Measurements from ENCODE around the gene KLHL7.
"Not testable (repeated sequence)": the region's sequence is repeated elsewhere in the genome, so short reads cannot be mapped to it uniquely, and the experiment has no call there.

Gene KLHL7

DNA sequence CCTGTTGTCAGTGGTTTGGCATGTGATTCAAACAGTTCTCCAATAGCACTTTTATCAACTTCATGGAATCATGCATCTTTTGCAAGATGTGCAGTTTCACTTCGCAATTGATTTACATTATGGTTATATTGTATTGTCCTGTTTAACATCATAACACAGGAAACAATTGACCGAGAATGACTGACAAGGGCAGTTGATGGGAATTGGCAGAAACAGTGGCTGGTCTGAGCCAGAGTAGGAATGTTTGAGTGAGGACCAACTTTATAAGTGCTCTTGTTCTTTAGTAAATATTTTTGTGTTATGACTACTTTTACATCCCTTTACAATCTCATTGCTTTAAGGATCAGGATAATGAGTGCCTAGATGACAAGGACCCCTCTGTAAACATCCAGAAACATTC lies 2.2 kb downstream of the KLHL7 start:
- no peak for DNase-seq (ENCODE audit: low read depth)

DNA sequence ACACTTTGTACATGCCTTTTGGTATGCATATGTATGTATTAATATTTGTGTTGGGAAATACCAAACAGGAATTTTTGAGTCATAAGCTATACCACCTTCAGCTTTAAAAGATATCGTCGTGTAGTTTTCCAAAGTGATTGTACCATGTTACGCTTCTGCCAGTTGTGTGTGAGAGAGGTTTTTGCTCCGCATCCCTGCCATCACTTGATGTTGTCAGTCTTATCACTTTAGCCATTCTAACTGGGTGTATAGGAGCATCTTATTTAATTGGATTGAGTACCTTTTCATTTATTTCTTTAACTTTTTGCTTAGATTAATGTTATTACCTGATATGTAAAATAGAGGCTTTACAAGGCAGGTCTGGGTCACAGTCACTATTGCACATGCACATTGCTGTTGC lies 3.4 kb downstream of the KLHL7 start:
- DNase-seq (ENCODE audit: low read depth): no peak

DNA sequence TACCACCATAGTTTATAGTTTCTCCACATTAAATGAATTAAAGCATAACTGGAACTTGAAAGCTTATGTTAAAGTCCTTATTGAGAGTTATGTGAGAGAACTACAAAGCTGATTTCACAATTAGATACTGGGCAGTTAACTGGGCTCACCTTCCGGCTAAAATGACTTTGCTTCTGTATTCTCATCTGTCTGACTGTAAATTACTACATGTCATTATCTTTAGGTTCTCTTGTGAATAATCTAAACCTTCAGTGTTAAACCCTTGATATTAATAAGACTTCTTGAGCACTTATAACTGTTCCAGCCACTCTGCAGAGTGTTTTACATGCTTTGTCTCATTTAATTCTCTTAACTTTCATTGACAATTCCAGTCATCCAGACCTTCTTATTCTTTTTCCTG lies 3.9 kb downstream of the KLHL7 start:
- DNase-seq (ENCODE audit: low read depth): no peak

DNA sequence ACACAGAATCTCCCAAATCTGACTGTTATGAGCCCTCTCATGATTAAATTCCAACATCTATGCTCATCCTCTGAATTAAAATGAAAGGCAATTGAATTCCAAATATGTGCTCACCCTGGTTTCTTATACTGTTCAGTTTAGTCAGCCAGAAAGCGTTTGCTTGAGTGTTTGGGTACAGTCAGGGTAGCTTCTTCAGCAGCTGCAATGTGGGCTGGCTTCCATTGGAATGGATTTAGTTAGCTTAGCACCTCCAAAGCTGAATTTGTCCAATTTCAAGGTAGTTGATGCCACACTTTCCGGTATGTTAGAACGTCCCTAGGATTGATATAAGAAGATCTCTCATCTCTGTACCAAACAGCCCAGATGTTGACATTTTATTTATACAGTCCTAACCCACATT lies 9.3 kb downstream of the KLHL7 start:
- DNase-seq (ENCODE audit: low read depth): no peak

DNA sequence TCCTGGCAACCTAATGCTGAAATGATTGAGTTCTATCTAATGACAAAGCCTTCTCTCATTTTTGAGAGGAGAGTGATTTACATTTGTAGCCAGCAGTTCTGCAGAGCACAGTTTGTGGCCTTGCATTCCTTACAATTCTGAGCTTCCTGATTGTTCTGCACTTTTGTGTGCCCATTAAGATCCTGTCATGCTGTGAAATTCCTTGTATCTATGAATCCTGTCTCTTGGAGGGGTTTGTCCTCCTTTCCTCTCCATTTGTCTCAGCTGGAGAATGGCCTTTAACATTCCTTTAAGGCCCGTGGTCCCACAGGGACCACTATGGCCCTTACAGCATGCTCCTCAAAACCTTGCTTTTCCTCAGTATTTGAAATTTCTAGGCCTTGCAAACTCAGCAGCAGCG lies 10.4 kb downstream of the KLHL7 start:
- no peak for DNase-seq (ENCODE audit: low read depth)

DNA sequence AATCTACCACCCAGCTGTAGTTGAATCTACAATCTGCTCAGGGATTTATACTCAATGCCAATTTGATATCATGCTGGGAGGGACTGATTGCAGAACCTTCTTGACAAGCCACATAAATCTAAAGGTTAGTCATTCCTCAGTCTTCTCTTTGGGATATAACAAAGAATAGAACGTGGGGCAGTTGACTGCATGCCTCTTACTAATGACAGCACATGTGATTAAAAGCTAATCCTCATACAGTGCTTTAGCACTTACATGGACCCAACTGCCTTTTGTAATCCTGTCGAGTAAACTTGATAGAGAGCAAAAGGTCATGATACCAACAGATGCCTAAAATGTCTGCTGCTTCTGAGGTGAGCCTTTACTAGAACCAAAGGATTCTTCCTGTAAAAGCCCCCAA lies 12.3 kb downstream of the KLHL7 start:
- no peak for DNase-seq (ENCODE audit: low read depth)

DNA sequence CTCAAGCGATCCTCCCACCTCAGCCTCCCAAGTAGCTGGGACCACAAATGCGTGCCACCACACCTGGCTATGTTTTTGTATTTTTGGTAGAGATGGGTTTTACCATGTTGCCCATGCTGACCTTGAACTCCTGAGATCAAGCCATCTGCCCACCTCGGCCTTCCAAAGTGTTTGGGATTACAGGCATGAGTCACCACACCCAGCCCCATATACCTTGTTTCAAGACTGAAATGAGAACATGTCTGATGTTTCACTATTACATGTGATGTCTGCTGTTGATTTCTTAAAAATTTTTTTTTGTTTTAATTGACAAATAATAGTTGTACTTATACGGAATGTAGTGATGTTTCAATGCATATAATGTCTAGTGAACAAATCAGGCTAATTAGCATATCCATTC lies 14.5 kb downstream of the KLHL7 start:
- no peak for DNase-seq (ENCODE audit: low read depth)

DNA sequence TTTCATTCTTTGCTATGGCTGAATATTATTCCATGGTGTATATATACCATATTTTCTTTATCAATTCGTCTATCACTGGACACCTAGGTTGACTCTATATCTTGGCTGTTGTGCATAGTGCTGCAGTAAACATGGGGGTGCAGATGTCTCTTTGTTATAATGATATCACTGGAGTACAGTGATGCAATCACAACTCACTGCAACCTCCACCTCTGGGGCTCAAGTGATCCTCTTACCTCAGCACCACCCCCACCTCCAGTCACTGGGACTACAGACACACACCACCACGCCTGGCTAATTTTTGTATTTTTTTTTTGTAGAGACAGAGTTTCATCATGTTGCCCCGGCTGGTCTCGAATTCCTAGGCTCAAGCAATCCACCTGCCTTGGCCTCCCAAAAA lies 15.6 kb downstream of the KLHL7 start:
- DNase-seq (ENCODE audit: low read depth): no peak

DNA sequence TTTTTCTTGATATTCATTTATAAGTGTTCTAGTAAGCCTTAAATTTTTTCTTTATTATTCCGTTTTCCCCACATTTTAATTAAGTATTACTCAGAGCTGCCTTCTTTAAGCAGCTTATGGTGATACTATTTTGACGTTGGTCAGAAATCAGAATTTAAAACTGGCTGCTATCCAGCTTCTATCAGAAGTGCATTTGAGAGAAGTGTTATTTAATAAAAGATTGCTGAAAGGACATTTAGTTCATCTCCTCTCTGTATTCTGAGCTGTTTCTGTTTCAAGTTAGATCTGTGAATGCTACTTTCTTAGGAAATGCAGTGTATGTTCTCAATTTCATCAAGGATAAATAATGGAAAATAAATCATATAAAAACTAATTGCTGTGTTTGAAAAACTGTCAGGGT lies 17.4 kb downstream of the KLHL7 start:
- no peak for DNase-seq (ENCODE audit: low read depth)

DNA sequence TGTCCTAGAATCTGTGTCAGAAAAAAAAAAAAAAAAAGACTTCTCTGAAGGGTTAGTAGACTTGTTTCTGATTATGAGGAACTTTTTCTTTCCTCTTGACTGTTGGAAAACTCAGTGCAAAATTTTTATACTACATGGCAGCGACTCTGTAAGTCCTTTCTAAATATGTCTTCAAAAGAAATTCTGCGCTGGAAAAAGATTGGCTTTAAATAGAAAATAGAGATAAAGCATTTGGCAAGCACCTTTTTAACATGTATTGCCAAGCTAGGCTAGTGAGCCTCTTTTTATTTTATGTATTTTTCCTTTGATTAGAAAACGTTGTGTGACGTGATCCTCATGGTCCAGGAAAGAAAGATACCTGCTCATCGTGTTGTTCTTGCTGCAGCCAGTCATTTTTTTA lies 17.9 kb downstream of the KLHL7 start:
- DNase-seq (ENCODE audit: low read depth): no peak

DNA sequence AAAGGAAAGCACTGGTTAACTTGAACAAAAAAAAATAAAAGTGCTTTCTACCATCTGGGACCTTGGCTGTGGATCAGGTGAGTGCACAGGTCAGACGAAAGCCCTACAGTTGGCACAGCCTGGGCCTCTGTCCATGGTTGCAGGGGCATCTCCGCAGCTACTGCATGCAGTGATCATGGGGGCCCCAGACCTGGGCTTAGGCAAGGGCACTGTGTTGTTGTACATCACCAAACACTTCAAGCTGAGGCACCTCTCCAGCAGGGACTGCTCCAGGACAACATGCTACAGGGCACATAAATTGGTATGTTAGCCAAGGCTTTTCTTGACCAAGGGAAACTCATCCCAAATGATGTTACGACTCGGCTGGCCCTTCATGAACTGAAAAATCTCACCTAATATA lies 23.5 kb downstream of the KLHL7 start:
- no peak for DNase-seq (ENCODE audit: low read depth)

DNA sequence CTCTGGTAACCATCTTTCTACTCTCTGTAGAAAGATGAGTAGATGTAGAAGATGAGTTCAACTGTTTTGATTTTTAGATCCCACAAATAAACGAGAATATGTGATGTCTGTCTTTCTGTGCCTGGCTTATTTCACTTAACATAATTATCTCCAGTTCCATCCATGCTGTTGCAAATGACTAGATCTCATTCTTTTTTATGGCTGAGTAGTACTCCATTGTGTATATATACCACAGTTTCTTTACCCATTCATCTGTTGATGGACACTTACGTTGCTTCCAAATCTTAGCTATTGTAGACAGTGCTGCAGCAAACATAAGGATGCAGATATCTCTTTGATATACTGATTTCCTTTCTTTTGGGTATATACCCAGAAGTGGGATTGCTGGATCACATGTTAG lies 26.2 kb downstream of the KLHL7 start:
- DNase-seq (ENCODE audit: low read depth): not testable (repeated sequence)

DNA sequence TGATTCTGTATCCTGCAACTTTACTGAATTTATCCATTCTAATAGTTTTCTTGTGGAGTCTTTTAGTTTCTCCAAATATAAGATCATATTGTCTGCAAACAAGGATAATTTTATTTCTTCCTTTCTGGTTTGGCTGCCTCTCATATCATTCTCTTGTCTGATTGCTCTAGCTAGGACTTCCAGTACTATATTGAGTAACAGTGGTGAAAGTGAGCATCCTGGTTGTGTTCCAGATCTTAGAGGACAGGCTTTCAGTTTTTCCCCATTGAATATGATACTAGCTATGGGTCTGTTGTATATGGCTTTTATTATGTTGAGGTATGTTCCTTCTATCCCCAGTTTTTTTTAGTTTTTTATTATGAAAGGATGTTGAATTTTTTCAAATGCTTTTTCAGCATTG lies 28.2 kb downstream of the KLHL7 start:
- no peak for DNase-seq (ENCODE audit: low read depth)

DNA sequence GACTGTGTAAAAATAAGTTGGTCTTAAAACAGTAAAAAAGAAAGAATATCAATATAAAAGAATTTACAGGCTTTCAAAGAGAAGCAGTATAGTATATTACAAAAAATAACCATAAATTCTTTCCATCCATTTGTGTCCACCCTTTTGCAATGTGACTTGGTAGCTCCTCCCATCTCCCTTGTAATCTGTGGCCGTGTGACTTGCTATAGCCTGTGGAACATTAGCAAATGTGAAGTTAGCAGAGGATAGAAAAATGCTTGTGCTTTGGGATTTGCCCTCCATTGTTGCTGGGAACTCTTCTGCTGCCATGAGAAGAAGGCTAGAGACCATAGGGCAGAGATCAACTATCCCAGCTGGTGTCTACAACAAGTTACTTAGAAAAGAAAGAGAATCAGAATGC lies 30.2 kb downstream of the KLHL7 start:
- no peak for DNase-seq (ENCODE audit: low read depth)

DNA sequence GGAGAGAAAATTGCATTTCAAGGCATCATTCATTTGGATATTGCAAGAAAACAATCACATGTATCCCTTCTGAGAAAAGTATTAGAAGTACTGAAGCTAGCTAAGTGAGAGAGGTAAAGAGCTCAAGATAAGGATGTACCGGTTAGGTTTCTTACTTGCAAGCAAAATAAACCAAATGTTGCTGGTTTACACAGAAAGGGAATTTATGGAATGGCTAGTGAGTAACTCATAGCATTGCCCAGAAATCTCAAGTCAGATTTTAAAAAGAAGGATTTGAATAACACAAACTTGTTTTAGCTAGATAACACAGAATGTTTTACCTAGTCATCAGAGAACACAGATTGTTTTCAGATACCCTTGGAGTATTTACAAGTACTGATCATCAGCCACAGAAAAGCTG lies 30.6 kb downstream of the KLHL7 start:
- no peak for DNase-seq (ENCODE audit: low read depth)

DNA sequence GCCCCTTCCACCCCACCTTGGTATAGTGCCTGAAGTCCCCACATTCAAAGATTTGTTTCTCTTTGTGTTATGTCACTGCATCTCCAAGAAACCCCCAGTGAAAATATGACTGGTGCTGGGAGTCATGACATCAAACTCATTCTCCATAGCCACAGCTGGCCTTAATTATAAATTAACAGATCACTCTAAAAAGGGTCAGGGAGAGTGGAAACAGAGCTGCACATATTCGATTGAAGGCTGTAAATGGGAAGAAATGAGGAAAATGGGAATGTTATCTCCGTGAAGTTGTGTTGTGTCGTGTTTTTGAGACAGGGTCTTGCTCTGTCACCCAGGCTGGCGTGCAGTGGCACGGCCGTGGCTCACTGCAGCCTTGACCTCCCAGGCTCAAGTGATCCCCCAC lies 52.1 kb downstream of the KLHL7 start:
- DNase-seq (ENCODE audit: low read depth): no peak

DNA sequence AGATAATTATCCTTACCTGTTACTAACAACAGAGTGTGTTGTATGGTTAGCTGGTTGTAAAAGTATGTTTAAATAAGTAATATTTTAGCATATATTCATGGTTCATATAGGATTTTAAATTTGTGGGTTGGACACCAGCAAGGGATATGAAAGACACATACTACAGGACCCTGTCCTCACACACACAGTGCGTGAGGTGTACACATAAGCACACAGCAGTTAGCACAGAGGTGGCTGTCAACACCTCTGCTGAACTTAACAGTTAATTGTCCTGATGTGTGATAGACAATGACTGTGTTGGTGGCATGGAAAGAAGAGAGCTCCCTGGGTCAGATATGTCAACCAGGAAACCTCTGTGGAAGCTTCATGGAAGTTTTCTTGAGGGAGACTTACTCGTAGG lies 53.0 kb downstream of the KLHL7 start:
- DNase-seq (ENCODE audit: low read depth): no peak

DNA sequence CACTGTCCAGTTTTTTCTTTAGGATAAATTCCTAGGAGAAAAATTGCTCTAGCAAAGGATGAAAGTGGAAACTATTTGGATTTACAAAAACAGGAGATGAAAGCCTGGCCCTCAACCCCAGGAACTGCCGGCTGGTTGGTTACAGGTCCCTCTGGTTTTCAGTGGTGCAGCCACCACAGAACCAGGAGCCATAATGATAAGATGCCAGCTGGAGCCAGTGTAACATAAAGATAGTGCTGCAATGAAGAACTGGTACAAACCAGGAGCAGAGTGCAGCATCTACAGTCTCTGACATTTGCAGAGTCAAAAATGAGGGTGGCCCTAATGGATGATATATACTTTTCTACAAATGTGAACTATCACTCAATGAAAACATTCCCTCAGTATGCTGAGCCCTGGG lies 55.9 kb downstream of the KLHL7 start:
- DNase-seq (ENCODE audit: low read depth): no peak

DNA sequence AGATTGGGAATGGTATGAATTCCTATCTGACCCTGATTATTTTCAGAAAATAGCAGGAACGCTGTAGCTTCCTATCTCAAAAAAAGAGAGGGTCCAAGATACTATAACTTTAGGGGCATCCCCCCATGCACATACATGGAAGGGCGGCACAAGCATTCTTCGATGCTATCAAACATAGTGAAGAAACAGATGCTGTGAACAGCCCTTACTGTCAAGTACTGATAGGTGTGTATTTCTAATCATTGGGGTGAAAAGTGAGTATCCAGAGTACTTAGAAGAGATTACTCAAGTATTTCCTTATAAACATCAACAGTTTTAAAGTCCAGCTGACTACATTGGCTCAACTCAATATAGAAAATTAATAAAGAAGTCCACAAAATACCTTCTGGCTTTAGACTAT lies 59.3 kb downstream of the KLHL7 start:
- DNase-seq (ENCODE audit: low read depth): no peak

DNA sequence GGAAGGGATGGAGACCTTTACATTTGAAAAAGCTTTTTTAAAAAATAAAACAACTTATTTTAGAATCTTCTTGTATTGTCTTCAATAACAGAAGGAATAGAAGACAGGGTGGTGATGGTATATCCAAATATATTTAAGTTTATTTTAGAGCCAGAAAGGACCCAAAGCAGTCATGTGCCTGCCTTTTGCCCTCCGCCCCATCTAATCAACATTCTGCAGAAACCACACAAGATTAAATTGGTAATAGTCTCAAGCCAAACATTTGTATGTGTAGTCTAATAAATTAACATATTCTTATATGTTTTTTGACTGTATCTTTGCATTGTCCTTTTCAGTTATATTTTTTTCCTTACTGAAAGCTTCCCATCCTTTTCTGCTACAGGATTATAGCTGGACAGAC lies 59.7 kb downstream of the KLHL7 start:
- DNase-seq (ENCODE audit: low read depth): no peak

DNA sequence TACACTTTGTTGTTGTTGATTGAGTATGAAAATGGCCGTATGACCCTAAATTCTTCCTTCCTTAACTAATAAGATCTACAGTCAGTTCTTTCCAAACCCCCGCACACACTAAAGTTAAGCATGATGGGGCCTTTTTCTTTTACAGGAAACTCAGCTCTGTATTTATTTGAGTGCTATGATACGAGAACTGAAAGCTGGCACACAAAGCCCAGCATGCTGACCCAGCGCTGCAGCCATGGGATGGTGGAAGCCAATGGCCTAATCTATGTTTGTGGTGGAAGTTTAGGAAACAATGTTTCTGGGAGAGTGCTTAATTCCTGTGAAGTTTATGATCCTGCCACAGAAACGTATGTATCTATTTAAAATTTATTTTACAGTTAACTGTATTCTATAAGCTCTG lies 62.1 kb downstream of the KLHL7 start:
- no peak for DNase-seq (ENCODE audit: low read depth)

DNA sequence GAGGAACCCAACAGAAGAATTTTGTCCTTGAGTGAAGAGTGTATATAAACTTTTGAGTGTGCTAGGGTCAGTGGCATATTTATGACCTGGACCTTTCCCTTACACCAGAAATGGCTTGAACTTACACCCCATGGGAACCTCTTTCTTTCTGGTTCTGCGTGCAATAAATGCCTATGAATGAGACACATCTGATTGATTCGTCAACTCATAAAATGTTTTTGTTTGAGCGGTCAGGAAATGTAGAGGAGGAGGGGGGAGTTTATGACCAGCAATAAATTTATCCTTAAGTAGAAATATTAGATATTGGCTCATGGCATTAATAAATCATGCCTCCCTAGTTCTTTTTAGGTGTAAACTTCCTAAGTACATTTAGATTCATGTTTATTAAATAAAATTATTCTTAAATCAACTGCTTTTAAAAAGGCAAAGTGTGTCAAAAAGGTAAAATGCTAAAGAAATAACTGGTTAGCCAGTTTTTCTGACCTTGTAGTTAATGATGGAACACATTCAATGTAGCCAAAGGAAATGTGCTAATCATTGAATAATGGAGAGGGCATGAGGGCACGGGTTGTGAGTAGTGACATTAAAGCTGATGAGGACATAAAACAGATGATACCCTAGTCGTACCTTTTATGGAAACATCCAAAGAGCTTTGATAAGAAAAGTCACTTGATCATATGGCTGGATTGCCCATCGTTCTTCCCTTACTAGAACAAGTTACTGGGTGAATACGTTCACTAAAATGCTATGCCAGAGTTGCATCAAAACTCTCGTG lies 62.7 kb downstream of the KLHL7 start:
- DNase-seq (ENCODE audit: low read depth): no peak

DNA sequence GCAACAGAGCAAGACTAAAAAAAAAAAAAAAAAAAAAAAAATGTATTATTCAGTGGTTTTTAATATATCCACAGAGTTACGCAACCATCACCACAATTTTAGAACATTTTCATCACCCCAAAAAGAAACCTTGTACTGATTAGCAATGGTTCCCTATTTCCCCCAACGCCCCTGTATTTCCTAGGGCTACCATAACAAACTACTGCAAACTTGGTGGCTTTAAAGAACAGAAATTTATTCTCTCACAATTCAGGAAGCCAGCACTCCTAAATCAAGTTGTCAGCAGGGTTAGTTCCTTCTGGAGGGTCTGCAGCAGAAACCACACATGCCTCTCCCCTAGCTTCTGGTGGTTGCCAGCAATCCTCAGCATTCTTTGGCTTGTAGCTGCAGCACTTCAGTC lies 70.4 kb downstream of the KLHL7 start:
- DNase-seq (ENCODE audit: low read depth): no peak

DNA sequence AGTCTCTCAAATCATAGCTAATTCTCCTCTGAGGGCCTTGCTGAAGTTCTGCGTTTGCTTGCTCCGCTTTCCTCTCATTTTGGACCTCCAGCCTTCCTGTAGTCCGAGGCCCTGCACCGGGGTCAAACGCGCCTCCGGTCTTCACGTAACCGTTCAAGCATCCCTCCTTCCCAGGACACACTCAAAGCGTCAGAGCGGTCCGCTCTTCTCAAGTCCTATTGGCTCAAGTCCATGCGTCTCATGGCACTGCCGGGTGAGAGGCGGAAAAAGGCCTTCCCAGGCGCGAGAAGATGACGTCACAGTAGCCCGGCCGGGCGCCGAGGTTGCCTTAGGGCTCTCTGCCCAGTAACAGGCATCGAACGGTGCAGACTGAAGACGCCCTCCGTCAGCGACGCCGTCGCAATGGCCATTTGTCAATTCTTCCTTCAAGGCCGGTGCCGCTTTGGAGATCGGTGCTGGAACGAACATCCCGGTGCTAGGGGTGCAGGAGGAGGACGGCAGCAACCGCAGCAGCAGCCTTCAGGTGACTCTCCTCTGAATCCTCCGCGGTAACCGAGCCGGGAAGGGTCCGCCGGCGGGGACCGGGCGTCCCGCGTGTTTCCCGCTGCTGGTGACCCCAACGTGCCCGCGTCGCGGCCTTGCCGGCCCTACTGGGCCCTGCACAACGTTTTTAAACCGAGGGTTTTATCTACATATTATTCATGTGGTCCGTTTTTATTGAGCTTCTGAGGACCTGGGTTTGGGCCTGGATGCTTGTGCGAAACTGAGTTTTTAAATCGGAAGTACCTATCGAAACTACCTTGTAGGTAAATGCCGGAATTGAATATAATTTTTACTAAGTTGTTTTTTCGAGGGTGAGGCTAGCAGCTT lies 76.3 kb downstream of the KLHL7 start, which contains the start of gene NUP42:
Gene NUP42 (plus strand): TSS at position 365 of the 870 bp plus-strand sequence. CDS start 38 bp downstream, at position 403.
- DNase-seq (ENCODE audit: low read depth): peak; percentile 99
